SK-N-SH (cell line): ENCODE results near the gene TNFAIP2. TPM values are rescaled to one million over a fixed set of nuclear protein-coding genes. Genes with fewer than 3 reads are reported as not detected.

ENCODE experiments used
- CTCF ChIA-PET: fragments of 300-600, 350-600 bp; formaldehyde crosslinking; extraction: SDS; loops from one replicate; lab custom pipeline; 2021; lab: Yijun Ruan, JAX
- POLR2A ChIA-PET: fragments of 350-600 bp; sonication (Branson Sonifier 250); formaldehyde crosslinking; extraction: SDS; loops from one replicate; lab custom pipeline; 2020; ENCODE audit warnings: antibody characterized with exemption, inconsistent platforms; lab: Yijun Ruan, JAX
- DNase-seq: peaks from one replicate; pipeline ENCODE4 v3.0.0; 2012
- H2AFZ ChIP-seq: fragments of 200-600 bp; sonication (generic); 2 replicates; pipeline ENCODE4 v1.8.1; 2016; ENCODE audit warnings: antibody characterized with exemption, mild to moderate bottlenecking, low read depth
- H3F3A ChIP-seq: fragments of 200-600 bp; sonication (generic); replicated peaks from 2 replicates; pipeline ENCODE3; 2016; ENCODE audit warnings: antibody characterized with exemption, mild to moderate bottlenecking; ENCODE audit not compliant: insufficient read depth
- H3K27ac ChIP-seq, 2 experiments: fragments of 200-500 bp in 1 of 2; fragments of 200-600 bp in 1 of 2; sonication (Bioruptor generic) in 1 of 2; sonication (generic), shearing (Covaris generic) in 1 of 2; 2 replicates each; pipeline versions ENCODE4 v1.5.1 to v1.6.1; 2014 to 2016; ENCODE audit warnings: low read depth in 2 of 2, inconsistent platforms in 1 of 2, low read length in 1 of 2, mild to moderate bottlenecking in 1 of 2, mixed read lengths in 1 of 2
- H3K27me3 ChIP-seq: fragments of 200-600 bp; sonication (generic), shearing (Covaris generic); 2 replicates; pipeline ENCODE4 v1.6.1; 2016; ENCODE audit warnings: mixed run types; ENCODE audit not compliant: insufficient read depth
- H3K36me3 ChIP-seq, 2 experiments: fragments of 200-500 bp in 1 of 2; fragments of 200-600 bp in 1 of 2; sonication (Bioruptor generic) in 1 of 2; sonication (generic) in 1 of 2; replicated peaks in 1 of 2; 2 replicates each; pipeline versions ENCODE3 to v1.5.1; 2014 to 2016; ENCODE audit warnings: low read length in 1 of 2, mild to moderate bottlenecking in 1 of 2; ENCODE audit not compliant: insufficient read depth in 2 of 2, control insufficient read depth in 1 of 2
- H3K4me1 ChIP-seq, 2 experiments: fragments of 200-500 bp in 1 of 2; fragments of 200-600 bp in 1 of 2; sonication (Bioruptor generic) in 1 of 2; sonication (generic), shearing (Covaris generic) in 1 of 2; 2 replicates each; pipeline versions ENCODE4 v1.5.1 to v1.6.1; 2014 to 2016; ENCODE audit warnings: low read depth in 1 of 2, low read length in 1 of 2, mixed run types in 1 of 2; ENCODE audit not compliant: insufficient read depth in 2 of 2, control insufficient read depth in 1 of 2
- H3K4me2 ChIP-seq: fragments of 200-600 bp; sonication (generic), shearing (Covaris generic); 2 replicates; pipeline ENCODE4 v1.6.1; 2017; ENCODE audit warnings: mixed run types
- H3K4me3 ChIP-seq, 2 experiments: fragments of 200-500 bp in 1 of 2; fragments of 200-600 bp in 1 of 2; sonication (Bioruptor generic) in 1 of 2; sonication (generic), shearing (Covaris generic) in 1 of 2; 2 replicates each; pipeline versions ENCODE4 v1.5.1 to v1.8.1; 2014 to 2016; ENCODE audit warnings: low read depth in 2 of 2, inconsistent platforms in 1 of 2, low read length in 1 of 2, mild to moderate bottlenecking in 1 of 2, mixed read lengths in 1 of 2, moderate library complexity in 1 of 2
- H3K79me2 ChIP-seq: fragments of 200-600 bp; sonication (generic); 2 replicates; pipeline ENCODE4 v1.8.1; 2017; ENCODE audit warnings: mild to moderate bottlenecking; ENCODE audit not compliant: insufficient read depth
- H3K9ac ChIP-seq: fragments of 200-600 bp; sonication (generic); 2 replicates; pipeline ENCODE4 v1.6.1; 2017; ENCODE audit warnings: mixed run types
- H3K9me2 ChIP-seq: fragments of 200-600 bp; sonication (generic); 2 replicates; pipeline ENCODE4 v1.6.1; 2017; ENCODE audit warnings: mixed run types
- H3K9me3 ChIP-seq: fragments of 200-600 bp; sonication (generic); 2 replicates; pipeline ENCODE4 v1.6.1; 2017; ENCODE audit warnings: mixed run types, mild to moderate bottlenecking, moderate library complexity
- H4K20me1 ChIP-seq: fragments of 200-600 bp; sonication (generic); 2 replicates; pipeline ENCODE4 v1.6.1; 2017; ENCODE audit warnings: mild to moderate bottlenecking, mixed run types; ENCODE audit not compliant: insufficient read depth
- EZH2phosphoT487 ChIP-seq: fragments of 200-600 bp; sonication (generic); IDR thresholded peaks from 2 replicates; pipeline ENCODE4 v1.6.1; 2017; ENCODE audit warnings: low read depth, mixed run types, mild to moderate bottlenecking, antibody characterized with exemption, moderate library complexity, borderline replicate concordance
- FOXJ3 ChIP-seq: sonication (generic); formaldehyde crosslinking; IDR thresholded peaks from 2 replicates; pipeline ENCODE4 v1.5.1; 2020; ENCODE audit warnings: mild to moderate bottlenecking, missing genetic modification reagents
- FOXM1 ChIP-seq: IDR thresholded peaks from 2 replicates; pipeline ENCODE4 v1.4.0; 2012; ENCODE audit warnings: low read depth, mild to moderate bottlenecking
- IRF3 ChIP-seq: fragments of 150-350 bp; IDR thresholded peaks from 2 replicates; pipeline ENCODE4 v1.6.1; 2016; ENCODE audit warnings: mild to moderate bottlenecking, low read depth, low read length
- MAX ChIP-seq: IDR thresholded peaks from 2 replicates; pipeline ENCODE4 v1.4.0; 2012; ENCODE audit warnings: low read depth
- NRF1 ChIP-seq: IDR thresholded peaks from 2 replicates; pipeline ENCODE4 v1.6.1; 2012; ENCODE audit warnings: low read depth, mild to moderate bottlenecking, low read length
- POLR2AphosphoS5 ChIP-seq: IDR thresholded peaks from 2 replicates; pipeline ENCODE4 v1.6.1; 2012; ENCODE audit warnings: low read depth, low read length
- RCOR1 ChIP-seq: fragments of 150-350 bp; IDR thresholded peaks from 2 replicates; pipeline ENCODE4 v1.6.1; 2017; ENCODE audit warnings: antibody characterized with exemption, low read length
- RFX5 ChIP-seq: IDR thresholded peaks from 2 replicates; pipeline ENCODE4 v1.6.1; 2012; ENCODE audit warnings: mild to moderate bottlenecking, improper control_type of control experiment, low read length
- WGBS: methylation state at CpG from one replicate; pipeline ENCODE4 v1.1.6; 2017; ENCODE audit warnings: low lambda C conversion rate; 5-methylcytosine and 5-hydroxymethylcytosine counted together
- polyA plus RNA-seq, 3 experiments: library from polyadenylated mRNA; depleted of rRNA; stranded (reverse); fragments of >200 nt; gene quantifications; 2 replicates each; pipeline ENCODE4 v1.2.3, GENCODE V29; 2012
- TF ChIP-seq, protein P1 (sequence below): IDR thresholded peaks from 2 replicates; pipeline ENCODE4 v1.6.1; 2012; ENCODE audit warnings: mild to moderate bottlenecking, low read depth, low read length, moderate library complexity

Gene TNFAIP2
- polyA plus RNA-seq, 1 of the 3 experiments (the other 2 are of a cell fraction), result 16.0 TPM

DNA sequence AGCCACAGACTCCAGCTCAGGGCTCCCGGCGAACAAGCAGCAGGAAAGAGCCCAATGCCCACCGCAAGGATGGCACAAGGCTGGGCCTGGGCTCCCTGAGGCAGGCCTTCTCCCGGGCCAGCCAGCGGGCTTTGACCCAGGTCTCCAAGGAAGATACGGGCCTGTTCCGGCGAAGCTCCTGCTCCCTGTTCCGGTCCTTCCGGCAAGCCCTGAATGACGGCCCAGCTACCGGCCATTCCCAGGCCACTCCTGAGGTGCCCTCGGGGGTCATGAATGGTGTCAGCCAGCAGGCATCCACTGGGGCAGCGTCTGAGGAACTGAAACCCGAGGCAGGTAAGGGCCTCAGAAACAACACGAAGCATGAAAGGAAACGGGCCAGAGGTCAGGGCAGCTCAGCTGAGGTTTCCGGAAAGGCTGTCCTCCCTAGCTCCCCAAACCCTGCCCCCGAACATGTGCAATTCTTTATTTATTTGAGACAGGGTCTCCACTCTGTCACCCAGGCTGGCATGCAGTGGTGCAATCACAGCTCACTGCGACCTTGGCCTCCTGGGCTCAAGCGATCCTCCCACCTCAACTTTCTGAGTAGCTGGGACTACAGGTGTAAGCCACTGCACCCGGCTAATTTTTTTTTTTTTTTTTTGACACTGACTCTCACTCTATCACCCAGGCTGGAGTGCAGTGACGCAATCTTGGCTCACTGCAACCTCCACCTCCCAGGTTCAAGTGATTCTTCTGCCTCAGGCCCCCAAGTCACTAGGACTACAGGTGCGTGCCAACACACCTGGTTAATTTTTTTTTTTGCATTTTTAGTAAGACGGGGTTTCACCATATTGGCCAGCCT is 22.8 kb upstream of the TNFAIP2 start:
- no peaks in the 10 kb centered on the region for H3K79me2 ChIP-seq
- H3K4me2 ChIP-seq, result no peak overlapping the region
- no peak for TF ChIP-seq FOXJ3 (CRISPR knock-in tag)
- no peak for TF ChIP-seq FOXM1
- TF ChIP-seq NRF1, result no peak
- no peak for TF ChIP-seq RFX5
- no peak for TF ChIP-seq RCOR1
- TF ChIP-seq IRF3, result no peak
- CTCF ChIA-PET, result interaction anchor here (0.7 to 7.8 kb wide), 12 partner anchors 9 to 406 kb away, joined by 3 to 250 read pairs (median 4); no protein-coding TSS in a partner anchor
- H3K4me3 ChIP-seq, result no peak overlapping the region
- H2AFZ ChIP-seq, result no peak overlapping the region
- 85% methylated on average over 20 of the region's 25 CpGs for WGBS
- POLR2A ChIA-PET, result no interaction called here
- H3K4me1 ChIP-seq, result peaks cover 0 to 6% of the 10 kb centered on the region in 2 experiments; a peak in 1 of 4 replicates
- H3K27me3 ChIP-seq, result peaks cover 25% of the 10 kb centered on the region
- no peak overlapping the region for H3K9ac ChIP-seq
- no peak overlapping the region for H3K27ac ChIP-seq
- no peaks in the 10 kb centered on the region for H3K36me3 ChIP-seq
- H4K20me1 ChIP-seq, result no peaks in the 10 kb centered on the region
- H3K9me2 ChIP-seq, result no peaks in the 10 kb centered on the region
- DNase-seq, result no peak
- peaks cover 4% of the 10 kb centered on the region for H3F3A ChIP-seq
- no peaks in the 10 kb centered on the region for H3K9me3 ChIP-seq

DNA sequence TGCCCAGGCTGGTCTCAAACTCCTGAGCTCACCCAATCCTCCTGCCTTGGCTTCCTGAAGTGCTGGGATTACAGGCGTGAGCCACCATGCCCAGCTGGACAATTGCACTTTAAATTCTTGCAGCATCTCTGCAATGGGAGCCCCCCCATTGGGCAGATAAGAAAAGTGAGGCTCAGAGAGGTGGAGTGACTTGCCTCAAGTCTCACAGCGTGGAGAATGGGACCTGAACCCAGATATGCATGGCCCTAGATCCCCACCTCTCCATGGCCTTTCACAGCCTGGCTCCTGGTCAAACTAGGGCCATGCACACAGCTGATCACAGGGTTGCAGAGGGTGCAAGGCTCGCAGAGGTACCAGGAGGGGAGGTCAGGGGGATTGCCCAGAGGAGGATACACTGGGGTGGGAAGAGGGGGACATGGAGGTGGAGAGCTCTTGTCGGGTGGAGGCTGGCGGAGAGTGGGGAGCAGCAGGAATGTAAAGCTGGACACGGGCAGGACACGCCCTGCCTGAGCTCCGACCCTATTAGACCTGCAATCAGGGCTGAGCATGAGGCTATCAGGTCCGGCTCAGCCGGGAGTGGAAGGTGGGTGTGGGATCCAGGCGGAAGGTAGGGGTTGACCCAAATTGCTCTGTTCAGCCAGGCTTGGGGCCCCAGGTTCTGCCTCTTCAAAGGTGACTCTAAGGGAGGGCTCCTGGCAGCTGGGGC is 21.9 kb upstream of the TNFAIP2 start:
- Histone ChIP-seq H3K27ac (no peak overlapping the region), H2AFZ (no peak overlapping the region), H3K4me2 (no peak overlapping the region), H3K9me3 (no peaks in the 10 kb centered on the region)
- no peak for DNase-seq
- TF ChIP-seq RFX5, result no peak
- TF ChIP-seq POLR2AphosphoS5, result no peak
- no peak for TF ChIP-seq RCOR1
- TF ChIP-seq, protein P1, sequence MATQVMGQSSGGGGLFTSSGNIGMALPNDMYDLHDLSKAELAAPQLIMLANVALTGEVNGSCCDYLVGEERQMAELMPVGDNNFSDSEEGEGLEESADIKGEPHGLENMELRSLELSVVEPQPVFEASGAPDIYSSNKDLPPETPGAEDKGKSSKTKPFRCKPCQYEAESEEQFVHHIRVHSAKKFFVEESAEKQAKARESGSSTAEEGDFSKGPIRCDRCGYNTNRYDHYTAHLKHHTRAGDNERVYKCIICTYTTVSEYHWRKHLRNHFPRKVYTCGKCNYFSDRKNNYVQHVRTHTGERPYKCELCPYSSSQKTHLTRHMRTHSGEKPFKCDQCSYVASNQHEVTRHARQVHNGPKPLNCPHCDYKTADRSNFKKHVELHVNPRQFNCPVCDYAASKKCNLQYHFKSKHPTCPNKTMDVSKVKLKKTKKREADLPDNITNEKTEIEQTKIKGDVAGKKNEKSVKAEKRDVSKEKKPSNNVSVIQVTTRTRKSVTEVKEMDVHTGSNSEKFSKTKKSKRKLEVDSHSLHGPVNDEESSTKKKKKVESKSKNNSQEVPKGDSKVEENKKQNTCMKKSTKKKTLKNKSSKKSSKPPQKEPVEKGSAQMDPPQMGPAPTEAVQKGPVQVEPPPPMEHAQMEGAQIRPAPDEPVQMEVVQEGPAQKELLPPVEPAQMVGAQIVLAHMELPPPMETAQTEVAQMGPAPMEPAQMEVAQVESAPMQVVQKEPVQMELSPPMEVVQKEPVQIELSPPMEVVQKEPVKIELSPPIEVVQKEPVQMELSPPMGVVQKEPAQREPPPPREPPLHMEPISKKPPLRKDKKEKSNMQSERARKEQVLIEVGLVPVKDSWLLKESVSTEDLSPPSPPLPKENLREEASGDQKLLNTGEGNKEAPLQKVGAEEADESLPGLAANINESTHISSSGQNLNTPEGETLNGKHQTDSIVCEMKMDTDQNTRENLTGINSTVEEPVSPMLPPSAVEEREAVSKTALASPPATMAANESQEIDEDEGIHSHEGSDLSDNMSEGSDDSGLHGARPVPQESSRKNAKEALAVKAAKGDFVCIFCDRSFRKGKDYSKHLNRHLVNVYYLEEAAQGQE, result no peak
- TF ChIP-seq MAX, result no peak
- TF ChIP-seq FOXJ3 (CRISPR knock-in tag), result no peak
- no peak for TF ChIP-seq EZH2phosphoT487
- TF ChIP-seq, all 33 proteins: peak for 0
- no peak overlapping the region for H3K9ac ChIP-seq
- H3K36me3 ChIP-seq, result no peaks in the 10 kb centered on the region
- no peaks in the 10 kb centered on the region for H4K20me1 ChIP-seq
- H3F3A ChIP-seq, result no peaks in the 10 kb centered on the region
- CTCF ChIA-PET, result interaction anchor here (0.7 to 7.8 kb wide), 11 partner anchors 10 to 195 kb away, joined by 3 to 250 read pairs (median 4); no protein-coding TSS in a partner anchor
- 90% methylated on average over 8 of the region's 11 CpGs for WGBS
- H3K4me1 ChIP-seq, result peaks cover 0 to 6% of the 10 kb centered on the region in 2 experiments; a peak in 1 of 4 replicates
- H3K9me2 ChIP-seq, result no peaks in the 10 kb centered on the region
- no peak overlapping the region for H3K4me3 ChIP-seq
- peaks cover 25% of the 10 kb centered on the region for H3K27me3 ChIP-seq
- H3K79me2 ChIP-seq, result no peaks in the 10 kb centered on the region
- POLR2A ChIA-PET, result no interaction called here
